ENCODE measurements around the gene IL10RB. TPM values are rescaled to one million over a fixed set of nuclear protein-coding genes. Genes with fewer than 3 reads are reported as not detected.

IL10RB gene
- total and polyA plus RNA-seq, 2 experiments from 2014 or later: 2.2 to 2.5 TPM

DNA sequence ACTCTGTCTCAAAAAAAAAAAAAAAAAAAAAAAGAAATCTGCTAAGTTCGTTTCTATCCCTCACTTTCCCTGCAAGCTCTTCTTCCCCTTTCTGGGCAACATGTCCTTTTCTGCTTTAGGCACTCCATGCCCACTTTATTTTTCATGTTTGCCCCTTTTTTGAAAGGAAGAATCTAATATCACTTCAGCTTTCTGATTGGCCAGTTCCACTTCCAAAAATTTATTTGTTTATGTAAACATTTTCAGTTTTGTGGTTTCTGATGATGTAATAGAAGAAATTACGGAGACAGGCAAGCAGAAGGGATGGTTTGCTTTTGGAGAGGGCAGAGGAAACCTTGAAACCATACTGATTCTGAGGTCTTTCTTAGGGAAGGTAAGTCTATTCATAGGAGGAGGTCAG, 73.8 kb downstream of the IL10RB start:
- H2AFZ ChIP-seq: no peak overlapping the region
- Mint-ChIP-seq H3K9me3 (no peaks in the 10 kb centered on the region), H3K4me3 (no peak overlapping the region), H3K27me3 (ENCODE audit: insufficient read depth, low read depth, poor library complexity) (peaks cover 2% of the 10 kb centered on the region), H3K27ac (no peak overlapping the region), H3K4me1 (no peaks in the 10 kb centered on the region), H3K36me3 (ENCODE audit: low read depth) (peaks cover 24% of the 10 kb centered on the region)
- no peaks in the 10 kb centered on the region for H3F3A ChIP-seq (replicated peaks; ENCODE audit: low read depth)
- H4K20me1 ChIP-seq (replicated peaks; ENCODE audit: insufficient read depth): 0 out of 2 replicates have a peak, but pooled peaks cover 2% of the 10 kb centered on the region
- no peaks in the 10 kb centered on the region for H3K27me3 ChIP-seq (ENCODE audit: insufficient read depth)
- H3K9me2 ChIP-seq (ENCODE audit: insufficient read depth): no peaks in the 10 kb centered on the region
- no peak for DNase-seq (ENCODE audit: low spot score)
- H3K79me2 ChIP-seq (replicated peaks; ENCODE audit: insufficient read depth): no peaks in the 10 kb centered on the region
- TF ChIP-seq, protein P1, sequence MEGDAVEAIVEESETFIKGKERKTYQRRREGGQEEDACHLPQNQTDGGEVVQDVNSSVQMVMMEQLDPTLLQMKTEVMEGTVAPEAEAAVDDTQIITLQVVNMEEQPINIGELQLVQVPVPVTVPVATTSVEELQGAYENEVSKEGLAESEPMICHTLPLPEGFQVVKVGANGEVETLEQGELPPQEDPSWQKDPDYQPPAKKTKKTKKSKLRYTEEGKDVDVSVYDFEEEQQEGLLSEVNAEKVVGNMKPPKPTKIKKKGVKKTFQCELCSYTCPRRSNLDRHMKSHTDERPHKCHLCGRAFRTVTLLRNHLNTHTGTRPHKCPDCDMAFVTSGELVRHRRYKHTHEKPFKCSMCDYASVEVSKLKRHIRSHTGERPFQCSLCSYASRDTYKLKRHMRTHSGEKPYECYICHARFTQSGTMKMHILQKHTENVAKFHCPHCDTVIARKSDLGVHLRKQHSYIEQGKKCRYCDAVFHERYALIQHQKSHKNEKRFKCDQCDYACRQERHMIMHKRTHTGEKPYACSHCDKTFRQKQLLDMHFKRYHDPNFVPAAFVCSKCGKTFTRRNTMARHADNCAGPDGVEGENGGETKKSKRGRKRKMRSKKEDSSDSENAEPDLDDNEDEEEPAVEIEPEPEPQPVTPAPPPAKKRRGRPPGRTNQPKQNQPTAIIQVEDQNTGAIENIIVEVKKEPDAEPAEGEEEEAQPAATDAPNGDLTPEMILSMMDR (conservative IDR thresholded peaks at IDR 0.05; ENCODE audit: low read depth in 2 of 2): no peak
- TF ChIP-seq, protein P2, sequence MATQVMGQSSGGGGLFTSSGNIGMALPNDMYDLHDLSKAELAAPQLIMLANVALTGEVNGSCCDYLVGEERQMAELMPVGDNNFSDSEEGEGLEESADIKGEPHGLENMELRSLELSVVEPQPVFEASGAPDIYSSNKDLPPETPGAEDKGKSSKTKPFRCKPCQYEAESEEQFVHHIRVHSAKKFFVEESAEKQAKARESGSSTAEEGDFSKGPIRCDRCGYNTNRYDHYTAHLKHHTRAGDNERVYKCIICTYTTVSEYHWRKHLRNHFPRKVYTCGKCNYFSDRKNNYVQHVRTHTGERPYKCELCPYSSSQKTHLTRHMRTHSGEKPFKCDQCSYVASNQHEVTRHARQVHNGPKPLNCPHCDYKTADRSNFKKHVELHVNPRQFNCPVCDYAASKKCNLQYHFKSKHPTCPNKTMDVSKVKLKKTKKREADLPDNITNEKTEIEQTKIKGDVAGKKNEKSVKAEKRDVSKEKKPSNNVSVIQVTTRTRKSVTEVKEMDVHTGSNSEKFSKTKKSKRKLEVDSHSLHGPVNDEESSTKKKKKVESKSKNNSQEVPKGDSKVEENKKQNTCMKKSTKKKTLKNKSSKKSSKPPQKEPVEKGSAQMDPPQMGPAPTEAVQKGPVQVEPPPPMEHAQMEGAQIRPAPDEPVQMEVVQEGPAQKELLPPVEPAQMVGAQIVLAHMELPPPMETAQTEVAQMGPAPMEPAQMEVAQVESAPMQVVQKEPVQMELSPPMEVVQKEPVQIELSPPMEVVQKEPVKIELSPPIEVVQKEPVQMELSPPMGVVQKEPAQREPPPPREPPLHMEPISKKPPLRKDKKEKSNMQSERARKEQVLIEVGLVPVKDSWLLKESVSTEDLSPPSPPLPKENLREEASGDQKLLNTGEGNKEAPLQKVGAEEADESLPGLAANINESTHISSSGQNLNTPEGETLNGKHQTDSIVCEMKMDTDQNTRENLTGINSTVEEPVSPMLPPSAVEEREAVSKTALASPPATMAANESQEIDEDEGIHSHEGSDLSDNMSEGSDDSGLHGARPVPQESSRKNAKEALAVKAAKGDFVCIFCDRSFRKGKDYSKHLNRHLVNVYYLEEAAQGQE (IDR thresholded peaks at IDR 0.05; ENCODE audit: unreplicated experiment): no peak
- TF ChIP-seq ZNF331 (CRISPR knock-in tag; IDR thresholded peaks at IDR 0.05; ENCODE audit: low read depth) (no peak), POLR2AphosphoS5 (IDR thresholded peaks at IDR 0.05; ENCODE audit: low read depth) (no peak)
- H3K27ac ChIP-seq (ENCODE audit: low read depth): no peak overlapping the region; the same call in 1 of the 2 replicates
- H3K36me3 ChIP-seq (ENCODE audit: insufficient read depth): 0 out of 2 replicates have a peak, but pooled peaks cover 7% of the 10 kb centered on the region
- no peak overlapping the region for H3K4me3 ChIP-seq
- ATAC-seq: no peak
- H3K4me2 ChIP-seq: no peak overlapping the region
- H3K4me1 ChIP-seq (ENCODE audit: insufficient read depth): no peaks in the 10 kb centered on the region

DNA sequence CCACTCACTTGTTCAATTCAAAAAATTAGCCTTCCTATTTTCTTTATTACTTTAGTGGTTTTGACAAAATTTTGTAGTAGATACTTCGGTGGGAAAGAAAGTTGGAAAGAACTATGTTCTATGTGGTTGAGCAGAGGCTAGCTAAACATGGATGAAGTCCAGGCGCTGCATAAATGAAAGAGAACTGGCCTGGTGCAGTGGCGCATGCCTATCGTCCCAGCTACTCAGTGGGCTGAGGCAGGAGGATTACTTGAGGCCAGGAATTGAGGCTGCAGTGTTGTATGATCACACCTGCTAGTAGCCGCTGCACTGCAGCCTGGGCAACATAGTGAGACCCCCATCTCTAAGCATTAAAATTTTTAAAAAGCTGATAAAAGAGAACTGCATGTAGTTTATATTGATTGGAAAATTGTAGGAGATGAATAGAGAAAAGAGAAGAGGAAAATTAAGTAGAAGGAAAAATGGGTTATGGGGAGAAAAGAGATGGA, 79.6 kb downstream of the IL10RB start:
- Mint-ChIP-seq H3K4me1 (no peaks in the 10 kb centered on the region), H3K4me3 (no peak overlapping the region), H3K27ac (no peak overlapping the region), H3K9me3 (no peaks in the 10 kb centered on the region), H3K27me3 (ENCODE audit: insufficient read depth, low read depth, poor library complexity) (peaks cover 2% of the 10 kb centered on the region), H3K36me3 (ENCODE audit: low read depth) (peaks cover 36% of the 10 kb centered on the region)
- no peaks in the 10 kb centered on the region for H3F3A ChIP-seq (replicated peaks; ENCODE audit: low read depth)
- no peaks in the 10 kb centered on the region for H3K4me1 ChIP-seq (ENCODE audit: insufficient read depth)
- no peak overlapping the region for H2AFZ ChIP-seq
- H3K4me3 ChIP-seq: no peak overlapping the region
- H3K4me2 ChIP-seq: no peak overlapping the region
- H3K36me3 ChIP-seq (ENCODE audit: insufficient read depth): 0 out of 2 replicates have a peak, but pooled peaks cover 7% of the 10 kb centered on the region
- DNase-seq (ENCODE audit: low spot score) (no peak), ATAC-seq (no peak)
- H3K27ac ChIP-seq (ENCODE audit: low read depth): no peak overlapping the region
- no peaks in the 10 kb centered on the region for H3K27me3 ChIP-seq (ENCODE audit: insufficient read depth)
- H4K20me1 ChIP-seq (replicated peaks; ENCODE audit: insufficient read depth): 0 out of 2 replicates have a peak, but pooled peaks cover 2% of the 10 kb centered on the region
- H3K79me2 ChIP-seq (replicated peaks; ENCODE audit: insufficient read depth): no peaks in the 10 kb centered on the region
- TF ChIP-seq, protein P3, sequence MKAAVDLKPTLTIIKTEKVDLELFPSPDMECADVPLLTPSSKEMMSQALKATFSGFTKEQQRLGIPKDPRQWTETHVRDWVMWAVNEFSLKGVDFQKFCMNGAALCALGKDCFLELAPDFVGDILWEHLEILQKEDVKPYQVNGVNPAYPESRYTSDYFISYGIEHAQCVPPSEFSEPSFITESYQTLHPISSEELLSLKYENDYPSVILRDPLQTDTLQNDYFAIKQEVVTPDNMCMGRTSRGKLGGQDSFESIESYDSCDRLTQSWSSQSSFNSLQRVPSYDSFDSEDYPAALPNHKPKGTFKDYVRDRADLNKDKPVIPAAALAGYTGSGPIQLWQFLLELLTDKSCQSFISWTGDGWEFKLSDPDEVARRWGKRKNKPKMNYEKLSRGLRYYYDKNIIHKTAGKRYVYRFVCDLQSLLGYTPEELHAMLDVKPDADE (IDR thresholded peaks at IDR 0.05): no peak
- TF ChIP-seq, protein P1 (conservative IDR thresholded peaks at IDR 0.05; ENCODE audit: low read depth in 2 of 2): no peak
- no peak for TF ChIP-seq CREB1 (CRISPR knock-in tag; IDR thresholded peaks at IDR 0.05; ENCODE audit: low read depth)
- TF ChIP-seq ZNF114 (CRISPR knock-in tag; IDR thresholded peaks at IDR 0.05): no peak
- no peak for TF ChIP-seq POLR2AphosphoS5 (IDR thresholded peaks at IDR 0.05; ENCODE audit: low read depth)
- no peak for TF ChIP-seq NANOG (IDR thresholded peaks at IDR 0.05; ENCODE audit: borderline replicate concordance)
- peaks cover 3% of the 10 kb centered on the region; the same call in 1 of the 2 replicates for H3K9me2 ChIP-seq (ENCODE audit: insufficient read depth)
